HT1080 (cell line): Measurements from ENCODE around the gene TP53TG5. TPM values are rescaled to one million over a fixed set of nuclear protein-coding genes. Genes with fewer than 3 reads are reported as not detected.

Experiments used
- DNase-seq: peaks from one replicate; pipeline ENCODE4 v3.0.0-alpha.2; 2015; ENCODE audit warnings: low read depth
- total RNA-seq: library from RNA; depleted of rRNA; stranded (reverse); fragments of >200 nt; shearing (Covaris generic); gene quantifications from 2 replicates; pipeline ENCODE4 v1.2.3, GENCODE V29; 2014

The TP53TG5 gene
- total RNA-seq, 1 experiment from 2014 or later = not detected

GRCh38 chr20:45406260-45407066 lies 28.3 kb upstream of the TP53TG5 start:
- DNase-seq = peak; percentile 39

GRCh38 chr20:45405571-45406259 lies 27.6 kb upstream of the TP53TG5 start:
- no peak for DNase-seq

DNA sequence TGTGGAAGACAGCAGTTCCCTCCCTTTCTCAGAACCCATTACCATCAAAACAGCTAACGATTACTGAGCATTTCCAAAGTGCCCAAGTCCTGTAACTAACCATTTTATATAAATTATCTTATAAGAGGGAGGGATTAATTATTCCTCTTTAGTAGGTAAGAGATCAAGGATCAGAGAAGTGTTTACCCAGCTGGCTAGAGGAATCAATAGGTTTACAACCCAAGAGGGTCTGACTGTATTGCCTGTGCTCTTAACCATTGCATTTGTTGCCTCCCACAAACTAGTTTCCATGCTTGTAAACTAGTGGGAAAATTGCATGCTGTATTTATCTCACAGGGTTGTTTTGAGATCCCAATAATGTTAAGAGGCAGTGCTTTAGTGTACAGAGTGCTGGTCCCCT lies 26.3 kb upstream of the TP53TG5 start:
- no peak for DNase-seq

- no peak for DNase-seq
Measured at GRCh38 chr20:45402946-45403345, 24.8 kb upstream of the TP53TG5 start.

- DNase-seq = no peak
Measured at GRCh38 chr20:45400346-45401031, 22.4 kb upstream of the TP53TG5 start.

GRCh38 chr20:45399018-45399417 lies 20.9 kb upstream of the TP53TG5 start:
- no peak for DNase-seq

DNA sequence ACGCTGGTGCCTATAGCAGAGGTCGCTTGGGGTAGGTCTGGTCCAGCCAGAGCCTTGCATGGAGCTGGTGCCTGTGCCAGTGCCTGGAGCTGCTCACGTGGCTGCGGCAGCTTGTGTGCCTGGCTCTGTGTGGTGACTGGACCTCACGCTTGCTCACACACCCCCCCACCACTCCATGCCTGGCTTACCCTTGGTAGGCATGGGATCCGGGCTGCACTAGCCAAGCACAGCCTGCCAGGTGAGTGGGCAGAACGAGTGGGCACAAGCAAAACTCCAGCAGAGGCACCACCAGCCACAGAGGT lies 16.9 kb upstream of the TP53TG5 start:
- DNase-seq = no peak

- DNase-seq = no peak
Measured at GRCh38 chr20:45394221-45395113, 16.3 kb upstream of the TP53TG5 start.

GRCh38 chr20:45392733-45393132 lies 14.6 kb upstream of the TP53TG5 start:
- DNase-seq = no peak

- no peak for DNase-seq
Measured at GRCh38 chr20:45391559-45391958, 13.4 kb upstream of the TP53TG5 start.

GRCh38 chr20:45390931-45391330 lies 12.8 kb upstream of the TP53TG5 start:
- DNase-seq = no peak

DNA sequence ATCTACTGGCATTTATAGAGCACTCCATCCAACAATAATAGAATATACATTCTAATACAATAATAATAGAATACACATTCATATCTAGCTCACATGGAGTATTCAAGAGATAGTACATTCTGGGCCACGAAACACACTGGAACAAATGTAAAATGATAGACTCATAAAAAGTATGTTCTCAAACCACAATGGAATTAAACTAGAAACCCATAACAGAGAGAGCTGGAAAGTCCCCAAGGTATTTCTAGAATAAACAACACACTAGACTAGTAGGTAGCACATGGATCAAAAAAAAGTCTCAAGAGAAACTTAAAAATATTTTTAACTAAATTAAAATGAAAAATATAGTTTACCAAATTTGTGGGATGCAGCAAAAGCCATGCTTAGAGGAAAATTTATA lies 9.1 kb upstream of the TP53TG5 start:
- no peak for DNase-seq

DNA sequence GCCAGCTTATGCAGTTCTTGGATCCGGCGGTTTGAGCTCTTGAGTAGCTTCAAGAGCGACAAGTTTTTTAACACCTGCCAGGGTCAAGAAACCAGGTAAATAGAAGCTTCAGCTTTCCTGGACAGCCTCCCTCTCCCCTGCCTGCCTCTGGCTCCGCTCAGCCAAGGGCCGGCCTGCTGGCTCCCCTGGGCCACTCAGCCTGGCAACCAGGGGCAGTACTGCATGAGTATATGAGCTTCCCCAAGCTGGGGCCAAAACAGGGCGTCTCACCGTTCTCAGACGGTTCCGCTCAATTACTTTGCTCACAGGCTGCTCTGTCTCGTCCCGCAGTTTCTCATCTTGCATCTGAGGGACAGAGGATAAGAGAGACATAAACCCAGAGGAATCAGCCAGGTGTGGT lies 856 bp downstream of the TP53TG5 start:
- DNase-seq = no peak

- DNase-seq = no peak
Measured at GRCh38 chr20:45374966-45375365, 3.2 kb downstream of the TP53TG5 start.

GRCh38 chr20:45374101-45374467 lies 4.0 kb downstream of the TP53TG5 start:
- DNase-seq = no peak

DNA sequence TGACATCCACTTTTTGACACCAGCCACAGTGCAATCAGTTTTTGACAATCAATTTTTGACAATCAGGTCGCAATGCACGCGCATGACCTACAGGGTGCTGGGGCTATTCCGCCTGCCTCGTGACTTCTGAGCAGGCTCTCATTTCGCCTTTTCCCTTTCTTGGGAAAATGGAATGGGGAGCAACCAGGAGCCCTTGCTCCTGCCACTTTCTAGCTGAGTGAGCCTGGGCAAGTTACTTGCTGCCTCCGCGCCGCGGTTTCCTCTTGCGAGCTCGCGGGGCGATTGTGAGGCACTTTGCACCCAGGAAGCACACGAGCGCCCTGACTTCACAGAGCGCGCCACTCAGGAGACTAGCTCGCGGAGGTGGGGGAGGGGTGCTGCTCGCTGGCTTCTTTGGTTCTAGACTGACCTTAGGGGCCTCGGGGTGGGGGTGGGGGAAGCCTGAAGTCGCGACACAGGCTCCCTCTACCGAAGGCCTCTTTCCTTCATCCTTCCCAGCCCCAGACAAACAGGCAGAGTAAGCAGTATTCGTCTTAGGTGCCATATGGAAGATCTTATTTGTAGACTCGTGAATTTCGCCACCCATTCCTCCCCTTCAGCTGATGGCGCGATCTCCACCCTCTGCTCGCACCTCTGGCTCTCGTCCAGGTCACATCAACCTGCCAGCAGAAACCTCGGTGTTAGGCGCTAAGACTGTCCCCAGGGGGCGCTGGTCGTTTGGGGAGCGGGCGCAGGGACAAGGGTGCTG lies 4.6 kb downstream of the TP53TG5 start:
- DNase-seq = peak; percentile 43

DNA sequence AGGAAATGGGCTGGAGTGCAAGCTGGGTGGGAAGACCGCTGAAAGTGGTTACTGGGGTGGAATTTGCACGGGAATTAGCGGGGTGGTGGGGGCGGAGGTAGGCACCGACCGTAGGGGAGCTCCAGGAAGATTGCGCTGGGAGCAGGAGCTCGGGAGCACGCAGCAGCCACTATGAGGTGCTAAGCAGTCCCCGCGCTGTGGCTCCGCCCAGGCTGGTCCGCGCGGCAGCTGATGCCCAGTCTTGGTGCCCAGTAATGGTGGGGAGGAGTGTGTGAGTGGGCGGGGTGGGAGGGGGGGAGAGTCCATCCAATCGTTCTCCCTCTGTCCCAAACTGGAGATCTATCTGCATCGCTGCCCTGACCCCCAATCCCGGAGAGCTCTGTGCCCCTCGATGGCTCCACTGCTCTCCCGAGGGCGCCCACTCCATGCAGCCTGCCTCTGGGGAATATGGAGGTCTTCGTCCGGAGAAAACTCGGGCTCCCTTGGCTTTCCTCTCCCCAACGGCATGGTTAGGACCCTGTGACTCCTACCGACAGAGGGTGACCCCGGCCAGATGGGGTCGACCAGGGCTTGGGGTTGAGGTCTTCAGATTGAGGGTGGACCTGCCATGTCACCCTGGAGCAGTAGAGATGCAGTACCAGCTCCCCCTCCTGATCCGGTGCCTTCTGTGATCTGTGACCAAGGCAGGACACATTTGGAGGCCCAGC lies 5.3 kb downstream of the TP53TG5 start:
- DNase-seq = no peak

DNA sequence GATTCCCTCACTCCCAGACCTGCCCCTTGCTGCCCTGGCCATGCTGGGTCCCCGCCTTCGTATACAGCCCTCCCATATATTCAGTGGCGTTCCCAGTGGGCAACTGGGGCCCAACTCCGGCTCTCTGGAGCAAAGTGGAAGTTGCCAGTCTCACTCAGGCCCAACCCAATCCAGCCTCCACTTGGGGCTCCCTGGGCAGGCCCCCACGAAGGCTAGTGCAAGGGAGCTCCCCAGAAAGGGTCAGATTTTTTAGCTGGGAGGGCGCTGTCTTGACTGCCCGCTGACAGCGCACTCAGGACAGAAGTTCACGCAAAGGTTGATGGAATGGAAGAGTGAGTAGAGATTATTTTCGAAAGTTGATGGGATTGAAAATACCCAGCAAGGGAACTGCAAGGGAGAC lies 5.9 kb downstream of the TP53TG5 start:
- no peak for DNase-seq

DNA sequence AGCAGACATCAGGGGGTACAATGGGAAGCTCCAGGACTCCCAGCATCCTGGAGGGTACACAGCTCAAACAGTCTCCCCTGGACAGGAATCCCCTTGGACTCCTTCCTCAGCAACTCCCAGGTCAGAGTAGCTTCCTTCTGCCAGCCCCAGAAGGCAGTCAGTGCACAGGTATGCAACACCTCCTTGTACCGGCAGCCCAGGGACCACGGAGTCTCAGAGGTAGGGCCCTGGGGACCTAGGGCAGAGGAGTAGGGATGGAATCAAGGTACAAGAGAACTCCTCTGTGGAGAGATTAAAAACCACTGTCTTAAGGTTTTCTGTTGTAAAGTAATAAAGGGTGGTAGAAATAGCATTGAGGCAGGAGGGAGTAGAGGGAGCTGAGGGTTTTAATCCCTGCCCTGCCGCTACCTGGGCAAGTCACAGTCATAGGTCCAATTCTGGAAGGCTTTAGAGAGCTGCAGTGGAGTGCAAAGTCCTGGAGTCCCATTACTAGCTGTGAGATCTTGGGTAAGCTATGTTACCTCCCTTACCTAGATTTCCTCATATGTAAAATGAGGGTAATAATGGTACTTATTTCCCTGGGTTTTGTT lies 7.5 kb downstream of the TP53TG5 start:
- no peak for DNase-seq
